GM12878 (cell line): ENCODE measurements around the gene TEX22. TPM values are rescaled to one million over a fixed set of nuclear protein-coding genes. Genes with fewer than 3 reads are reported as not detected.

Source experiments
- ATAC-seq: fragments of 200-7000 bp; cut with Tn5 transposase; 3 replicates; pipeline ENCODE4 v1.9.1; 2020; ENCODE audit warnings: mild to moderate bottlenecking, moderate library complexity
- BruUV-seq: library from RNA; stranded (reverse); fragments of 400-500 nt; replicated peaks from 2 replicates; lab custom pipeline; 2021; lab: Mats Ljungman, UMichigan
- CTCF ChIA-PET: fragments of 300-600 bp; sonication (Branson Sonifier 250); formaldehyde crosslinking; extraction: SDS; loops from one replicate; lab custom pipeline; 2021; ENCODE audit warnings: inconsistent platforms; lab: Yijun Ruan, JAX
- POLR2A ChIA-PET: fragments of 350-600 bp; formaldehyde crosslinking; extraction: SDS; loops from one replicate; lab custom pipeline; 2021; ENCODE audit warnings: inconsistent platforms; lab: Charles Lee
- RAD21 ChIA-PET: fragments of 300-600 bp; sonication (Branson Sonifier 250); formaldehyde crosslinking; loops from one replicate; lab custom pipeline; 2023; ENCODE audit warnings: antibody characterized with exemption; ENCODE audit not compliant: unreplicated experiment; lab: Charles Lee
- SMC1A ChIA-PET: fragments of 300-600 bp; sonication (Branson Sonifier 250); formaldehyde crosslinking; loops from one replicate; lab custom pipeline; 2023; ENCODE audit not compliant: unreplicated experiment, uncharacterized antibody; lab: Charles Lee
- DNase-seq: peaks from one replicate; pipeline ENCODE4 v3.0.0-alpha.2; 2011; ENCODE audit warnings: low read depth, low spot score
- FAIRE-seq: peaks from 3 replicates; lab custom pipeline; 2011; peaks lifted over from hg19 to GRCh38; lab: Jason Lieb, UNC
- H2AFZ ChIP-seq: 2 replicates; pipeline ENCODE4 v1.6.0; 2011; ENCODE audit warnings: low read depth, low read length, control low read depth; ENCODE audit not compliant: control insufficient read depth
- H3K27ac ChIP-seq: 2 replicates; pipeline ENCODE4 v1.5.1; 2011; ENCODE audit warnings: control low read depth; ENCODE audit not compliant: control insufficient read depth, insufficient read depth
- H3K27me3 ChIP-seq, 2 experiments: replicated peaks in 1 of 2; 2 replicates each; pipeline versions ENCODE4 v1.6.0 to v1.6.1; 2011; ENCODE audit warnings: low read length in 1 of 2; ENCODE audit not compliant: control insufficient read depth in 2 of 2, insufficient read depth in 2 of 2
- H3K36me3 ChIP-seq, 2 experiments: 2 replicates each; pipeline ENCODE4 v1.5.1; 2011; ENCODE audit warnings: low read length in 1 of 2; ENCODE audit not compliant: control insufficient read depth in 2 of 2, insufficient read depth in 2 of 2
- H3K4me1 ChIP-seq: 2 replicates; pipeline ENCODE4 v1.6.1; 2011; ENCODE audit warnings: mild to moderate bottlenecking, low read length, moderate library complexity, mixed read lengths; ENCODE audit not compliant: control insufficient read depth, insufficient read depth
- H3K4me2 ChIP-seq: 2 replicates; pipeline ENCODE4 v1.6.0; 2011; ENCODE audit warnings: control low read depth; ENCODE audit not compliant: control insufficient read depth, insufficient read depth
- H3K4me3 ChIP-seq: fragments of 200-600 bp; sonication (generic); 2 replicates; pipeline ENCODE4 v1.5.1; 2016
- H3K79me2 ChIP-seq: 2 replicates; pipeline ENCODE4 v1.6.0; 2011; ENCODE audit warnings: low read length; ENCODE audit not compliant: control insufficient read depth, insufficient read depth
- H3K9ac ChIP-seq: 2 replicates; pipeline ENCODE4 v1.8.0; 2011; ENCODE audit warnings: low read length, control low read depth, mixed read lengths; ENCODE audit not compliant: control insufficient read depth, insufficient read depth
- H3K9me3 ChIP-seq: replicated peaks from 3 replicates; pipeline ENCODE4 v1.5.1; 2011; ENCODE audit warnings: mild to moderate bottlenecking, low read length; ENCODE audit not compliant: control insufficient read depth, insufficient read depth
- H4K20me1 ChIP-seq: 2 replicates; pipeline ENCODE4 v1.6.0; 2011; ENCODE audit not compliant: control insufficient read depth, insufficient read depth
- BRCA1 ChIP-seq: IDR thresholded peaks from 2 replicates; pipeline ENCODE4 v1.6.1; 2011; ENCODE audit warnings: low read depth, low read length, improper control_type of control experiment
- CBFB ChIP-seq: IDR thresholded peaks from 2 replicates; pipeline ENCODE4 v1.6.1; 2016; ENCODE audit warnings: antibody characterized with exemption, low read depth
- FOS ChIP-seq: IDR thresholded peaks from 3 replicates; pipeline ENCODE4 v1.6.1; 2011; ENCODE audit warnings: borderline replicate concordance; ENCODE audit not compliant: insufficient read length; ENCODE audit errors: extremely low read depth
- IKZF1 ChIP-seq: fragments of 450-650 bp; conservative IDR thresholded peaks from 2 replicates; pipeline ENCODE4 v1.6.1; 2017; ENCODE audit warnings: antibody characterized with exemption, mild to moderate bottlenecking
- IKZF2 ChIP-seq, 2 experiments: fragments of 450-650 bp; IDR thresholded peaks; 2 replicates each; pipeline ENCODE4 v1.6.1; 2017; ENCODE audit warnings: mild to moderate bottlenecking in 2 of 2, moderate library complexity in 2 of 2
- KDM1A ChIP-seq: fragments of 200-600 bp; sonication (generic); IDR thresholded peaks from 2 replicates; pipeline ENCODE4 v1.6.1; 2016; ENCODE audit warnings: borderline replicate concordance
- MEF2B ChIP-seq: fragments of 450-650 bp; IDR thresholded peaks from 2 replicates; pipeline ENCODE4 v1.6.1; 2018; ENCODE audit warnings: mild to moderate bottlenecking, moderate library complexity; ENCODE audit not compliant: partially characterized antibody, poor library complexity, severe bottlenecking
- MYB ChIP-seq: fragments of 150-350 bp; IDR thresholded peaks from 2 replicates; pipeline ENCODE4 v1.6.1; 2014; ENCODE audit warnings: mild to moderate bottlenecking, low read depth, low read length, borderline replicate concordance
- NFIC ChIP-seq: IDR thresholded peaks from 2 replicates; pipeline ENCODE4 v1.6.1; 2012; ENCODE audit warnings: low read depth, mild to moderate bottlenecking, inconsistent platforms, low read length, moderate library complexity
- RCOR1 ChIP-seq: conservative IDR thresholded peaks from 2 replicates; pipeline ENCODE4 v1.6.1; 2012; ENCODE audit warnings: low read depth, low read length, improper control_type of control experiment
- SMAD5 ChIP-seq: IDR thresholded peaks from 2 replicates; pipeline ENCODE4 v1.6.1; 2016; ENCODE audit warnings: antibody characterized with exemption, low read depth
- YY1 ChIP-seq: IDR thresholded peaks from 2 replicates; pipeline ENCODE4 v1.6.1; 2011; ENCODE audit warnings: low read depth, mild to moderate bottlenecking, low read length
- WGBS: methylation state at CpG from one replicate; pipeline ENCODE4 v1.1.6; 2016; ENCODE audit warnings: low lambda C conversion rate; ENCODE audit not compliant: insufficient replicate concordance, insufficient coverage; ENCODE audit errors: missing lambda C conversion rate; 5-methylcytosine and 5-hydroxymethylcytosine counted together
- in situ Hi-C: fragments of 300-500 bp; cut with MboI; formaldehyde crosslinking; loops from 9 replicates; pipeline ENCODE4 v1.14.3; 2018; ENCODE audit warnings: mixed read lengths
- intact Hi-C: fragments of 100-400 bp; cut with micrococcal nuclease; formaldehyde crosslinking; loops from one replicate; pipeline ENCODE4 v1.14.2; 2022; ENCODE audit not compliant: unreplicated experiment
- polyA plus RNA-seq, 11 experiments: library from polyadenylated mRNA; depleted of rRNA in 4 of 11; unstranded in 6 of 11; stranded (reverse) in 5 of 11; fragments of >200 nt; fragmentation: Nextera tagmentation in 4 of 11; fragmentation: Illumina TruSeq in 1 of 11; extraction: Ambion mirVana in 4 of 11; extraction: Trizol in 1 of 11; gene quantifications; 1 replicate in 1 of 11; 2 replicates in 10 of 11; pipeline versions ENCODE4 v1.2.1 to v1.2.3, GENCODE V29; 2011 to 2016; ENCODE audit warnings: inconsistent platforms in 2 of 11, missing spikeins in 2 of 11, low read depth in 1 of 11
- total RNA-seq, 4 experiments: library from RNA; depleted of rRNA in 3 of 4; stranded (reverse); fragments of >200 nt in 3 of 4; fragmentation: Illumina TruSeq in 1 of 4; extraction: Trizol in 1 of 4; gene quantifications; 2 replicates each; pipeline versions ENCODE4 v1.2.1 to v1.2.3, GENCODE V29; 2013 to 2021
- TF ChIP-seq, protein P1 (sequence below): fragments of 450-650 bp; IDR thresholded peaks from 2 replicates; pipeline ENCODE4 v1.6.1; 2017; ENCODE audit warnings: mild to moderate bottlenecking
- TF ChIP-seq, protein P2 (sequence below): fragments of 450-650 bp; IDR thresholded peaks from 2 replicates; pipeline ENCODE4 v1.6.1; 2016; ENCODE audit warnings: mild to moderate bottlenecking
- TF ChIP-seq, protein P3 (sequence below): IDR thresholded peaks from 2 replicates; pipeline ENCODE4 v1.6.1; 2012; ENCODE audit warnings: low read depth, low read length, improper control_type of control experiment

TEX22 gene
- total and polyA plus RNA-seq, 10 of the 15 experiments (the other 5 are each of a cell fraction or from before 2014, with no cell fraction given), result 0.02 to 4.0 (median 0.63) TPM; not detected in 1

DNA sequence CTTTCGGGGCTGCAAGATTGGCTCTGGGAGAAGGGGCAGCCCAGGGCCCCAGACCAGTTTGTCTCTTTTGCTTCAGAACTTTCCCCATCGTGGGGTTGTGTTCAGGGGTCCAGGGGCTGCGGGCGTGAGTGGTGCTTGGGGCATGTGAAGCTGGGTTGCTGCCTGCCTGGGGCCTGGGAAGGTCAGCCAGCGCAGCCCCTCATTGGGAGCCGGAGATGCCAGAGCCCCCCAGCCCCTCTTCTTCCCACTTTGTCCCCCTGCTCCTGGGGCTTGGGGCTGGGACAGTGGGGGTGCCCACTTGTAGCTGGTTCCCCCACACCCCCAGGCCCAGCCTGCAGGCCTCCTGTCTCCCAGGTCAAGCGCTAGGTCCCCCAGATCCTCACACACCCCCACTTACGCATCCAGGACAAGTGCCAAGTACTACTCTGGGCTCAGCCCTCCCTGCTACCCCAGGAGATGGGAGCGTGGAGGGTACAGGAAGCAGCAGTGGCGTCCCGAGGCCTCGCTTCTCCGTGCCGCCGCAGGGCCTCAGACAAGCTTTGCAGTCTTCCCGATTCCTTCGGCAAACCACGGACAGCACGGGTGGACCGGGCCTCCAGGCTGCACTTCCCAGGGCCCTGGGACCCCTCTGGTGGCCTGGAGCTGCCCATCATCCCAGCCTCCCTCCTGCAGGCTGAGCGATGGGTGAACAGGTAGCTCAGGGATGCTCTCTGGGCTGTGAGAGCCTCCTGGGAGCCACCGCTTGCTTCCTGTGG lies 42.3 kb upstream of the TEX22 start:
- Histone ChIP-seq H2AFZ (no peak overlapping the region), H3K4me1 (no peaks in the 10 kb centered on the region; the same call in 1 of the 2 replicates), H3K27me3 (no peaks in the 10 kb centered on the region), H3K9ac (no peak overlapping the region), H3K79me2 (no peaks in the 10 kb centered on the region), H3K4me2 (no peak overlapping the region), H4K20me1 (no peaks in the 10 kb centered on the region; the same call in 1 of the 2 replicates), H3K27ac (no peak overlapping the region), H3K4me3 (no peak overlapping the region), H3K36me3 (no peaks in the 10 kb centered on the region), H3K9me3 (no peaks in the 10 kb centered on the region)
- RAD21 ChIA-PET, result no interaction called here
- CTCF ChIA-PET, result no interaction called here
- 88% methylated on average over 22 of the region's 22 CpGs for WGBS
- FAIRE-seq (no peak), ATAC-seq (no peak), DNase-seq (no peak)
- POLR2A ChIA-PET, result no interaction called here
- in situ Hi-C loops (no loop called here), intact Hi-C loops (no loop called here)
- no TSS peak for BruUV-seq
- SMC1A ChIA-PET, result no interaction called here
- TF ChIP-seq SMAD5 (no peak), IKZF1 (no peak), KDM1A (no peak), CBFB (no peak), YY1 (no peak), MEF2B (no peak), FOS (no peak), MYB (no peak), IKZF2 (IDR thresholded peaks at IDR 0.05) (no peak), BRCA1 (no peak), NFIC (no peak), RCOR1 (no peak)
- TF ChIP-seq, protein P1, sequence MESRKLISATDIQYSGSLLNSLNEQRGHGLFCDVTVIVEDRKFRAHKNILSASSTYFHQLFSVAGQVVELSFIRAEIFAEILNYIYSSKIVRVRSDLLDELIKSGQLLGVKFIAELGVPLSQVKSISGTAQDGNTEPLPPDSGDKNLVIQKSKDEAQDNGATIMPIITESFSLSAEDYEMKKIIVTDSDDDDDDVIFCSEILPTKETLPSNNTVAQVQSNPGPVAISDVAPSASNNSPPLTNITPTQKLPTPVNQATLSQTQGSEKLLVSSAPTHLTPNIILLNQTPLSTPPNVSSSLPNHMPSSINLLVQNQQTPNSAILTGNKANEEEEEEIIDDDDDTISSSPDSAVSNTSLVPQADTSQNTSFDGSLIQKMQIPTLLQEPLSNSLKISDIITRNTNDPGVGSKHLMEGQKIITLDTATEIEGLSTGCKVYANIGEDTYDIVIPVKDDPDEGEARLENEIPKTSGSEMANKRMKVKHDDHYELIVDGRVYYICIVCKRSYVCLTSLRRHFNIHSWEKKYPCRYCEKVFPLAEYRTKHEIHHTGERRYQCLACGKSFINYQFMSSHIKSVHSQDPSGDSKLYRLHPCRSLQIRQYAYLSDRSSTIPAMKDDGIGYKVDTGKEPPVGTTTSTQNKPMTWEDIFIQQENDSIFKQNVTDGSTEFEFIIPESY, result no peak
- TF ChIP-seq, protein P2, sequence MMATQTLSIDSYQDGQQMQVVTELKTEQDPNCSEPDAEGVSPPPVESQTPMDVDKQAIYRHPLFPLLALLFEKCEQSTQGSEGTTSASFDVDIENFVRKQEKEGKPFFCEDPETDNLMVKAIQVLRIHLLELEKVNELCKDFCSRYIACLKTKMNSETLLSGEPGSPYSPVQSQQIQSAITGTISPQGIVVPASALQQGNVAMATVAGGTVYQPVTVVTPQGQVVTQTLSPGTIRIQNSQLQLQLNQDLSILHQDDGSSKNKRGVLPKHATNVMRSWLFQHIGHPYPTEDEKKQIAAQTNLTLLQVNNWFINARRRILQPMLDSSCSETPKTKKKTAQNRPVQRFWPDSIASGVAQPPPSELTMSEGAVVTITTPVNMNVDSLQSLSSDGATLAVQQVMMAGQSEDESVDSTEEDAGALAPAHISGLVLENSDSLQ, result no peak
- TF ChIP-seq, protein P3, sequence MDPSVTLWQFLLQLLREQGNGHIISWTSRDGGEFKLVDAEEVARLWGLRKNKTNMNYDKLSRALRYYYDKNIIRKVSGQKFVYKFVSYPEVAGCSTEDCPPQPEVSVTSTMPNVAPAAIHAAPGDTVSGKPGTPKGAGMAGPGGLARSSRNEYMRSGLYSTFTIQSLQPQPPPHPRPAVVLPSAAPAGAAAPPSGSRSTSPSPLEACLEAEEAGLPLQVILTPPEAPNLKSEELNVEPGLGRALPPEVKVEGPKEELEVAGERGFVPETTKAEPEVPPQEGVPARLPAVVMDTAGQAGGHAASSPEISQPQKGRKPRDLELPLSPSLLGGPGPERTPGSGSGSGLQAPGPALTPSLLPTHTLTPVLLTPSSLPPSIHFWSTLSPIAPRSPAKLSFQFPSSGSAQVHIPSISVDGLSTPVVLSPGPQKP, result no peak
